ENCODE measurements around the gene DSCAM. TPM values are rescaled to one million over a fixed set of nuclear protein-coding genes. Genes with fewer than 3 reads are reported as not detected.

The DSCAM gene
- total and polyA plus RNA-seq, 3 donors from 2014 or later = 0.70 to 2.3 (median 2.0) TPM

- 79 to 85% methylated on average over 8 of the region's 8 CpGs for WGBS, 2 donors
Observed at GRCh38 chr21:39969691-39970364, 877.1 kb downstream of the DSCAM start.

GRCh38 chr21:39968010-39968409 is 878.9 kb downstream of the DSCAM start:
- Histone ChIP-seq H3K4me1 (no peaks in the 10 kb centered on the region), H3K27ac (no peak overlapping the region), H3K4me3 (no peak overlapping the region), H3K9me3 (no peaks in the 10 kb centered on the region), H3K36me3 (ENCODE audit: low read depth, missing control alignments) (no peaks in the 10 kb centered on the region), H3K27me3 (no peaks in the 10 kb centered on the region)
- no peak for TF ChIP-seq CTCF (IDR thresholded peaks at IDR 0.05)
- TF ChIP-seq POLR2A (IDR thresholded peaks at IDR 0.05) = no peak
- intact Hi-C loops (cut with DNase I; ENCODE audit: low total_unique reads) = no loop called here
- 81 to 100% methylated on average over 2 of the region's 2 CpGs for WGBS, 2 donors
- DNase-seq = no peak

More at GRCh38 chr21:39969691-39970364, 877.1 kb downstream of the DSCAM start:
- no peaks in the 10 kb centered on the region for H3K4me1 ChIP-seq
- H3K27me3 ChIP-seq = no peaks in the 10 kb centered on the region
- intact Hi-C loops (cut with DNase I; ENCODE audit: low total_unique reads) = no loop called here
- TF ChIP-seq CTCF (IDR thresholded peaks at IDR 0.05) (no peak), POLR2A (IDR thresholded peaks at IDR 0.05) (no peak)
- no peak overlapping the region for H3K27ac ChIP-seq
- DNase-seq = no peak
- no peaks in the 10 kb centered on the region for H3K9me3 ChIP-seq
- no peak overlapping the region for H3K4me3 ChIP-seq
- H3K36me3 ChIP-seq (ENCODE audit: low read depth, missing control alignments) = no peaks in the 10 kb centered on the region

- Histone ChIP-seq H3K36me3 (ENCODE audit: low read depth, missing control alignments) (no peaks in the 10 kb centered on the region), H3K4me3 (no peak overlapping the region), H3K4me1 (no peaks in the 10 kb centered on the region), H3K27ac (no peak overlapping the region), H3K27me3 (no peaks in the 10 kb centered on the region), H3K9me3 (no peaks in the 10 kb centered on the region)
- DNase-seq = no peak
- TF ChIP-seq POLR2A (IDR thresholded peaks at IDR 0.05) = no peak
- no peak for TF ChIP-seq CTCF (IDR thresholded peaks at IDR 0.05)
- 87% methylated on average over 3 of the region's 3 CpGs for WGBS, 2 donors
- intact Hi-C loops (cut with DNase I; ENCODE audit: low total_unique reads) = no loop called here
Observed at GRCh38 chr21:39966786-39967185, 880.2 kb downstream of the DSCAM start.

GRCh38 chr21:39965026-39965425 is 881.9 kb downstream of the DSCAM start:
- Histone ChIP-seq H3K36me3 (ENCODE audit: low read depth, missing control alignments) (no peaks in the 10 kb centered on the region), H3K9me3 (no peaks in the 10 kb centered on the region), H3K27ac (no peak overlapping the region), H3K4me3 (no peak overlapping the region), H3K4me1 (no peaks in the 10 kb centered on the region), H3K27me3 (no peaks in the 10 kb centered on the region)
- 46 to 61% methylated on average over 1 of the region's 1 CpG for WGBS, 2 donors
- no peak for DNase-seq
- intact Hi-C loops (cut with DNase I; ENCODE audit: low total_unique reads) = no loop called here
- TF ChIP-seq POLR2A (IDR thresholded peaks at IDR 0.05) = no peak
- TF ChIP-seq CTCF (IDR thresholded peaks at IDR 0.05) = no peak

- TF ChIP-seq POLR2A (IDR thresholded peaks at IDR 0.05) = no peak
- no peak for TF ChIP-seq CTCF (IDR thresholded peaks at IDR 0.05)
- H3K4me1 ChIP-seq = no peaks in the 10 kb centered on the region
- no peaks in the 10 kb centered on the region for H3K27me3 ChIP-seq
- H3K27ac ChIP-seq = no peak overlapping the region
- no peaks in the 10 kb centered on the region for H3K9me3 ChIP-seq
- intact Hi-C loops (cut with DNase I; ENCODE audit: low total_unique reads) = no loop called here
- no peak for DNase-seq
- 76 to 92% methylated on average over 1 of the region's 1 CpG for WGBS, 2 donors
- H3K36me3 ChIP-seq (ENCODE audit: low read depth, missing control alignments) = no peaks in the 10 kb centered on the region
- no peak overlapping the region for H3K4me3 ChIP-seq
Observed at GRCh38 chr21:39961251-39961650, 885.7 kb downstream of the DSCAM start.
